Neural crest cell (in vitro differentiated cells): ENCODE results near the gene RFNG. TPM values are rescaled to one million over a fixed set of nuclear protein-coding genes. Genes with fewer than 3 reads are reported as not detected.

ENCODE experiments used
- DNase-seq: peaks from one replicate; pipeline ENCODE4 v3.0.0; 2021; ENCODE audit warnings: low read depth, mixed read lengths, low spot score
- H3K27ac Mint-ChIP-seq: one replicate; pipeline ENCODE4 v1.8.0; 2021; ENCODE audit warnings: mild to moderate bottlenecking, mixed read lengths; ENCODE audit not compliant: unreplicated experiment
- H3K27me3 Mint-ChIP-seq: 2 replicates; pipeline ENCODE4 v1.8.0; 2021; ENCODE audit warnings: low read depth, mild to moderate bottlenecking, mixed read lengths
- H3K36me3 Mint-ChIP-seq: 2 replicates; pipeline ENCODE4 v1.8.0; 2021; ENCODE audit warnings: low read depth, mild to moderate bottlenecking, mixed read lengths
- H3K4me1 Mint-ChIP-seq: 2 replicates; pipeline ENCODE4 v1.8.0; 2021; ENCODE audit warnings: mixed read lengths
- H3K4me3 Mint-ChIP-seq: one replicate; pipeline ENCODE4 v1.8.0; 2021; ENCODE audit warnings: mild to moderate bottlenecking, mixed read lengths
- H3K9me3 Mint-ChIP-seq: 2 replicates; pipeline ENCODE4 v1.8.0; 2021; ENCODE audit warnings: mixed read lengths
- CTCF ChIP-seq: fragments of 200-600 bp; sonication (generic); conservative IDR thresholded peaks from 2 replicates; pipeline ENCODE4 v1.5.0; 2021; ENCODE audit warnings: antibody characterized with exemption, mild to moderate bottlenecking
- total RNA-seq: library from RNA; stranded (reverse); gene quantifications from 2 replicates; pipeline ENCODE4 v1.2.1, GENCODE V29; 2021

The RFNG gene
- total RNA-seq, 1 donor from 2014 or later: 46.0 TPM

GRCh38 chr17:82077617-82078358 is 26.2 kb upstream of the RFNG start:
- Mint-ChIP-seq H3K36me3 (peaks cover 2% of the 10 kb centered on the region), H3K27me3 (peaks cover 20% of the 10 kb centered on the region), H3K9me3 (no peaks in the 10 kb centered on the region), H3K27ac (no peak overlapping the region), H3K4me1 (no peaks in the 10 kb centered on the region), H3K4me3 (peak overlapping the region; percentile 56)
- DNase-seq: no peak
- TF ChIP-seq CTCF: no peak

- Mint-ChIP-seq H3K4me3 (peak overlapping the region; percentile 50), H3K36me3 (peaks cover 2% of the 10 kb centered on the region), H3K9me3 (no peaks in the 10 kb centered on the region), H3K27ac (no peak overlapping the region), H3K4me1 (no peaks in the 10 kb centered on the region), H3K27me3 (peaks cover 24% of the 10 kb centered on the region)
- TF ChIP-seq CTCF: no peak
- no peak for DNase-seq
These were observed 25.4 kb upstream of the RFNG start for GRCh38 chr17:82076785-82077591.

GRCh38 chr17:82076018-82076784 is 24.6 kb upstream of the RFNG start:
- DNase-seq: no peak
- TF ChIP-seq CTCF: no peak
- H3K27me3 Mint-ChIP-seq: peaks cover 24% of the 10 kb centered on the region
- H3K4me3 Mint-ChIP-seq: peak overlapping the region; percentile 54
- H3K36me3 Mint-ChIP-seq: peaks cover 2% of the 10 kb centered on the region
- H3K9me3 Mint-ChIP-seq: no peaks in the 10 kb centered on the region
- H3K27ac Mint-ChIP-seq: no peak overlapping the region
- no peaks in the 10 kb centered on the region for H3K4me1 Mint-ChIP-seq

GRCh38 chr17:82073446-82073845 is 21.8 kb upstream of the RFNG start:
- Mint-ChIP-seq H3K4me3 (peak overlapping the region; percentile 8), H3K27me3 (peaks cover 32% of the 10 kb centered on the region), H3K4me1 (no peaks in the 10 kb centered on the region), H3K36me3 (no peaks in the 10 kb centered on the region), H3K9me3 (no peaks in the 10 kb centered on the region), H3K27ac (no peak overlapping the region)
- DNase-seq: no peak
- TF ChIP-seq CTCF: no peak

- no peak for TF ChIP-seq CTCF
- no peak overlapping the region for H3K27ac Mint-ChIP-seq
- H3K9me3 Mint-ChIP-seq: no peaks in the 10 kb centered on the region
- peaks cover 32% of the 10 kb centered on the region for H3K27me3 Mint-ChIP-seq
- no peaks in the 10 kb centered on the region for H3K4me1 Mint-ChIP-seq
- no peaks in the 10 kb centered on the region for H3K36me3 Mint-ChIP-seq
- peak overlapping the region; percentile 49 for H3K4me3 Mint-ChIP-seq
- DNase-seq: no peak
These were observed 21.2 kb upstream of the RFNG start for GRCh38 chr17:82072827-82073226.
